PC-3 (cell line): Measurements from ENCODE around the gene CLMP.

Experiments used
- CTCF ChIP-seq: fragments of 300-600 bp; sonication (generic); conservative IDR thresholded peaks from 2 replicates; pipeline ENCODE4 v1.5.1; 2017; ENCODE audit warnings: antibody characterized with exemption, low read depth, mild to moderate bottlenecking, low read length
- EZH2 ChIP-seq: fragments of 300-600 bp; sonication (generic); IDR thresholded peaks from one replicate; pipeline ENCODE4 v1.6.1; 2017; ENCODE audit warnings: antibody characterized with exemption, mild to moderate bottlenecking, low read length; ENCODE audit not compliant: unreplicated experiment

- TF ChIP-seq CTCF: no peak
- TF ChIP-seq EZH2: no peak
These were observed 72.2 kb downstream of the CLMP start for GRCh38 chr11:123122852-123123251.
